SK-N-SH treated with all-trans-retinoic acid at 6 μM for 48 hours (cell line): ENCODE results near the gene VPREB1.

Experiments
- PATZ1 ChIP-seq: fragments of 250-450 bp; sonication (Bioruptor Pico); IDR thresholded peaks from 2 replicates; pipeline ENCODE4 v1.8.0; 2020; ENCODE audit warnings: mild to moderate bottlenecking, moderate library complexity, borderline replicate concordance
- RARB ChIP-seq: fragments of 250-450 bp; sonication (Bioruptor Pico); IDR thresholded peaks from 2 replicates; pipeline ENCODE4 v1.8.0; 2021; ENCODE audit warnings: mild to moderate bottlenecking, moderate library complexity
- ZC3H10 ChIP-seq: fragments of 250-450 bp; sonication (Bioruptor Pico); IDR thresholded peaks from 2 replicates; pipeline ENCODE4 v1.5.1; 2021; ENCODE audit warnings: mild to moderate bottlenecking, moderate library complexity
- ZFP3 ChIP-seq: fragments of 250-450 bp; sonication (Bioruptor Pico); IDR thresholded peaks from 2 replicates; pipeline ENCODE4 v1.5.0; 2020; ENCODE audit warnings: mild to moderate bottlenecking, moderate library complexity
- ZFP30 ChIP-seq: fragments of 450-650 bp; formaldehyde crosslinking; IDR thresholded peaks from 2 replicates; pipeline ENCODE4 v1.5.0; 2022; ENCODE audit warnings: mild to moderate bottlenecking, moderate library complexity

- no peak for TF ChIP-seq ZFP30 (CRISPR knock-in tag)
- TF ChIP-seq PATZ1 (CRISPR knock-in tag): no peak
- TF ChIP-seq RARB (CRISPR knock-in tag): no peak
- no peak for TF ChIP-seq ZFP3 (CRISPR knock-in tag)
- TF ChIP-seq ZC3H10: no peak
These were observed 2.1 kb upstream of the VPREB1 start for GRCh38 chr22:22242488-22242887.
